H1 (cell line): ENCODE measurements around the gene MED19. TPM values are rescaled to one million over a fixed set of nuclear protein-coding genes. Genes with fewer than 3 reads are reported as not detected.

Source experiments
- ASH2L ChIP-seq: fragments of 200-600, 300-600 bp; sonication (generic); IDR thresholded peaks from one replicate; pipeline ENCODE4 v1.7.1; 2017; ENCODE audit warnings: low read length
- BRCA1 ChIP-seq: IDR thresholded peaks from 2 replicates; pipeline ENCODE4 v1.6.1; 2012; ENCODE audit warnings: low read depth, low read length, improper control_type of control experiment
- CBX5 ChIP-seq: fragments of 300-800, 300-1000 bp; sonication (generic); IDR thresholded peaks from 2 replicates; pipeline ENCODE4 v1.7.1; 2016; ENCODE audit warnings: antibody characterized with exemption, low read length, low read depth
- CHD1 ChIP-seq: IDR thresholded peaks from 2 replicates; pipeline ENCODE4 v1.6.1; 2012; ENCODE audit warnings: low read depth, low read length, improper control_type of control experiment
- EZH2 ChIP-seq: fragments of 200-600 bp; sonication (generic); IDR thresholded peaks from 2 replicates; pipeline ENCODE4 v1.7.1; 2012; ENCODE audit warnings: low read depth, mild to moderate bottlenecking, moderate library complexity, low read length, inconsistent platforms; ENCODE audit not compliant: severe bottlenecking
- GABPA ChIP-seq: IDR thresholded peaks from 2 replicates; pipeline ENCODE4 v1.6.1; 2011; ENCODE audit warnings: mild to moderate bottlenecking, low read length, moderate library complexity, borderline replicate concordance; ENCODE audit not compliant: insufficient read depth
- GTF2F1 ChIP-seq: IDR thresholded peaks from 2 replicates; pipeline ENCODE4 v1.6.1; 2012; ENCODE audit warnings: low read depth, low read length, improper control_type of control experiment, borderline replicate concordance
- KDM1A ChIP-seq: fragments of 200-600, 300-600 bp; sonication (generic); IDR thresholded peaks from 2 replicates; pipeline ENCODE4 v1.7.1; 2016; ENCODE audit warnings: mild to moderate bottlenecking, low read length, borderline replicate concordance
- MAFK ChIP-seq: IDR thresholded peaks from 2 replicates; pipeline ENCODE4 v1.6.1; 2012; ENCODE audit warnings: low read depth, mild to moderate bottlenecking, improper control_type of control experiment, low read length
- NRF1 ChIP-seq: IDR thresholded peaks from 2 replicates; pipeline ENCODE4 v1.6.1; 2011; ENCODE audit warnings: mild to moderate bottlenecking, low read depth, low read length, improper control_type of control experiment
- POLR2AphosphoS5 ChIP-seq: IDR thresholded peaks from 2 replicates; pipeline ENCODE4 v1.6.1; 2011; ENCODE audit warnings: low read depth, low read length
- POU5F1 ChIP-seq: IDR thresholded peaks from 2 replicates; pipeline ENCODE4 v1.6.1; 2011; ENCODE audit warnings: low read depth, mild to moderate bottlenecking, low read length, moderate library complexity
- RBBP5 ChIP-seq: IDR thresholded peaks from 2 replicates; pipeline ENCODE4 v1.7.1; 2012; ENCODE audit warnings: low read depth, mild to moderate bottlenecking, inconsistent platforms, low read length, moderate library complexity, borderline replicate concordance
- SIRT6 ChIP-seq: IDR thresholded peaks from one replicate; pipeline ENCODE4 v1.7.1; 2012; ENCODE audit warnings: low read length, inconsistent platforms
- SP2 ChIP-seq: IDR thresholded peaks from 2 replicates; pipeline ENCODE4 v1.6.1; 2012; ENCODE audit warnings: mild to moderate bottlenecking, low read length, inconsistent platforms
- YY1 ChIP-seq: IDR thresholded peaks from 2 replicates; pipeline ENCODE4 v1.6.1; 2011; ENCODE audit warnings: low read depth, mild to moderate bottlenecking, low read length
- polyA plus RNA-seq, 7 experiments: library from polyadenylated mRNA; depleted of rRNA in 3 of 7; stranded (reverse) in 5 of 7; unstranded in 2 of 7; fragments of >200 nt in 5 of 7; fragments of 200-250 nt in 2 of 7; gene quantifications; 1 replicate in 5 of 7; 2 replicates in 1 of 7; 4 replicates in 1 of 7; pipeline versions ENCODE4 v1.2.1 to v1.2.3, GENCODE V29; 2011 to 2013; ENCODE audit warnings: missing spikeins in 2 of 7, mixed read lengths in 2 of 7
- total RNA-seq: library from RNA; stranded (reverse); fragmentation: NEBNext Ultra II Directional; extraction: Animal tissue kit (Norgen Biotek cat#: 25700); gene quantifications from 2 replicates; pipeline ENCODE4 v1.2.1, GENCODE V29; 2021
- TF ChIP-seq, protein P1 (sequence below): IDR thresholded peaks from 2 replicates; pipeline ENCODE4 v1.6.1; 2012; ENCODE audit warnings: inconsistent platforms
- TF ChIP-seq, protein P2 (sequence below), 3 experiments: IDR thresholded peaks; 1 replicate in 2 of 3; 2 replicates in 1 of 3; pipeline versions ENCODE4 v1.5.1 to v1.6.1; 2011; ENCODE audit warnings: low read length in 3 of 3, mild to moderate bottlenecking in 3 of 3, inconsistent platforms in 2 of 3, low read depth in 1 of 3, moderate library complexity in 1 of 3; ENCODE audit not compliant: insufficient read depth in 1 of 3; ENCODE audit errors: control extremely low read depth in 1 of 3
- TF ChIP-seq, protein P3 (sequence below): IDR thresholded peaks from 2 replicates; pipeline ENCODE4 v1.6.1; 2012; ENCODE audit warnings: low read length, inconsistent platforms

MED19 gene
- total and polyA plus RNA-seq, 2 of the 8 experiments (the other 6 are each of a cell fraction or from before 2014, with no cell fraction given) = 19.4 to 35.4 TPM

DNA sequence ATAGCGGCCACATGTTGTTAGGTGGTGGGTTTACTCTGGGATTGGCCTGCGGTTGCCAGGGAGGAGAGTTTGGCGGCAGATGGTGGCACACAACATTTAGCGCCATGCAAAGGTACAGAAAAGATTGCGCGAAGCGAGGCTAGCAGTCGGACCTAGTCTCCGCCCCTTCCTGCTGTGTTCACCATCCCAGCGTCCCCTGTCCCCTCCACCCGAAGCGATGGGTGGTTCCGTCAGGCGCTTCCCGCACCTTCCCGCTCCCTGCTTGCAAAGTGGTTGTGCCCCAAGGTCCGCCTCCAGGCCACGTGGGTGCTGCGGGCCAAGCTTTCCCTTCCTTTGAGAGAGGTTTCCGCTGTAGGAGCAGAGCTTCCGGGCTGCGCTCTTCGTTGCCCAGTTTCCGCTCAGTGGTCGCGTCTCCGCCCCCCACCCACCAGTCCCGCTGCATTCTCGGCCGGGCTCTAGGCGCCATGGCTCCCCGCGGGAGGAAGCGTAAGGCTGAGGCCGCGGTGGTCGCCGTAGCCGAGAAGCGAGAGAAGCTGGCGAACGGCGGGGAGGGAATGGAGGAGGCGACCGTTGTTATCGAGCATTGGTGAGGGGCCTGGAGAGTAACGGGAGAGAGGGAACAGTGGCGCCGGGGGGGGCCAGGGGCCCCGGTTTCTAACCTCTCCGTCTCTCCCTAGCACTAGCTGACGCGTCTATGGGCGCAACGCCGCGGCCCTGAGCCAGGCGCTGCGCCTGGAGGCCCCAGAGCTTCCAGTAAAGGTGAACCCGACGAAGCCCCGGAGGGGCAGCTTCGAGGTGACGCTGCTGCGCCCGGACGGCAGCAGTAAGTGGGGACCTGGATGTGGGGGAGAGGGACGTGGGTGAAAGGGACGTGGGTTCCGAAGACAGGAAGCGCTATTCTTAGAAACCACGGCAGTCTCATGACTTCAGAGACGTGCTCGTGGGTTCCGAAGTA lies 29.4 kb upstream of the MED19 start, which contains the start of gene SELENOH (continued):
- TF ChIP-seq, protein P1, sequence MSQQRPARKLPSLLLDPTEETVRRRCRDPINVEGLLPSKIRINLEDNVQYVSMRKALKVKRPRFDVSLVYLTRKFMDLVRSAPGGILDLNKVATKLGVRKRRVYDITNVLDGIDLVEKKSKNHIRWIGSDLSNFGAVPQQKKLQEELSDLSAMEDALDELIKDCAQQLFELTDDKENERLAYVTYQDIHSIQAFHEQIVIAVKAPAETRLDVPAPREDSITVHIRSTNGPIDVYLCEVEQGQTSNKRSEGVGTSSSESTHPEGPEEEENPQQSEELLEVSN = peak; percentile 91
- no peak for TF ChIP-seq POU5F1
- peak; percentile 98 for TF ChIP-seq GABPA
- TF ChIP-seq YY1 = peak; percentile 88
- TF ChIP-seq ASH2L = peak; percentile 87
- no peak for TF ChIP-seq KDM1A
- TF ChIP-seq SIRT6 = no peak
- TF ChIP-seq RBBP5 = peak; percentile 56; the same call in 1 of the 2 replicates
- TF ChIP-seq, protein P2, sequence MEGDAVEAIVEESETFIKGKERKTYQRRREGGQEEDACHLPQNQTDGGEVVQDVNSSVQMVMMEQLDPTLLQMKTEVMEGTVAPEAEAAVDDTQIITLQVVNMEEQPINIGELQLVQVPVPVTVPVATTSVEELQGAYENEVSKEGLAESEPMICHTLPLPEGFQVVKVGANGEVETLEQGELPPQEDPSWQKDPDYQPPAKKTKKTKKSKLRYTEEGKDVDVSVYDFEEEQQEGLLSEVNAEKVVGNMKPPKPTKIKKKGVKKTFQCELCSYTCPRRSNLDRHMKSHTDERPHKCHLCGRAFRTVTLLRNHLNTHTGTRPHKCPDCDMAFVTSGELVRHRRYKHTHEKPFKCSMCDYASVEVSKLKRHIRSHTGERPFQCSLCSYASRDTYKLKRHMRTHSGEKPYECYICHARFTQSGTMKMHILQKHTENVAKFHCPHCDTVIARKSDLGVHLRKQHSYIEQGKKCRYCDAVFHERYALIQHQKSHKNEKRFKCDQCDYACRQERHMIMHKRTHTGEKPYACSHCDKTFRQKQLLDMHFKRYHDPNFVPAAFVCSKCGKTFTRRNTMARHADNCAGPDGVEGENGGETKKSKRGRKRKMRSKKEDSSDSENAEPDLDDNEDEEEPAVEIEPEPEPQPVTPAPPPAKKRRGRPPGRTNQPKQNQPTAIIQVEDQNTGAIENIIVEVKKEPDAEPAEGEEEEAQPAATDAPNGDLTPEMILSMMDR (IDR thresholded peaks at IDR 0.05; ENCODE audit: control extremely low read depth in 1 of 3, insufficient read depth in 1 of 3, low read depth in 1 of 3, low read length in 3 of 3) = peak in 1 of 3 experiments; percentile 5; a peak in 1 of 4 replicates
- TF ChIP-seq GTF2F1 = peak; percentile 61
- peak; percentile 94 for TF ChIP-seq POLR2AphosphoS5
- no peak; the same call in 1 of the 2 replicates for TF ChIP-seq MAFK
- TF ChIP-seq SP2 = no peak
- no peak for TF ChIP-seq CBX5
- TF ChIP-seq BRCA1 = peak; percentile 58; the same call in 1 of the 2 replicates
- no peak for TF ChIP-seq NRF1
- TF ChIP-seq CHD1 = peak; percentile 84
- TF ChIP-seq, protein P3, sequence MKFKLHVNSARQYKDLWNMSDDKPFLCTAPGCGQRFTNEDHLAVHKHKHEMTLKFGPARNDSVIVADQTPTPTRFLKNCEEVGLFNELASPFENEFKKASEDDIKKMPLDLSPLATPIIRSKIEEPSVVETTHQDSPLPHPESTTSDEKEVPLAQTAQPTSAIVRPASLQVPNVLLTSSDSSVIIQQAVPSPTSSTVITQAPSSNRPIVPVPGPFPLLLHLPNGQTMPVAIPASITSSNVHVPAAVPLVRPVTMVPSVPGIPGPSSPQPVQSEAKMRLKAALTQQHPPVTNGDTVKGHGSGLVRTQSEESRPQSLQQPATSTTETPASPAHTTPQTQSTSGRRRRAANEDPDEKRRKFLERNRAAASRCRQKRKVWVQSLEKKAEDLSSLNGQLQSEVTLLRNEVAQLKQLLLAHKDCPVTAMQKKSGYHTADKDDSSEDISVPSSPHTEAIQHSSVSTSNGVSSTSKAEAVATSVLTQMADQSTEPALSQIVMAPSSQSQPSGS = no peak; the same call in 1 of the 2 replicates
- TF ChIP-seq EZH2 = no peak
